H9 (cell line): ENCODE data around the gene MRPL27. TPM values are rescaled to one million over a fixed set of nuclear protein-coding genes. Genes with fewer than 3 reads are reported as not detected.
"Not testable (repeated sequence)": the region's sequence is repeated elsewhere in the genome, so short reads cannot be mapped to it uniquely, and the experiment has no call there.

Experiments used
- DNase-seq: peaks from one replicate; pipeline ENCODE4 v3.0.0-alpha.2; 2017
- H2AFZ ChIP-seq: one replicate; pipeline ENCODE4 v1.6.1; 2013; ENCODE audit warnings: mild to moderate bottlenecking, low read length, control low read depth, moderate library complexity
- H2AK5ac ChIP-seq: 2 replicates; pipeline ENCODE4 v1.6.1; 2013; ENCODE audit warnings: low read length, control low read depth, mixed read lengths; ENCODE audit not compliant: insufficient read length
- H2BK120ac ChIP-seq: one replicate; pipeline ENCODE4 v1.6.1; 2013; ENCODE audit warnings: low read depth, mild to moderate bottlenecking, low read length, control low read depth, inconsistent platforms; ENCODE audit not compliant: poor library complexity, severe bottlenecking
- H2BK12ac ChIP-seq: 2 replicates; pipeline ENCODE4 v1.6.1; 2013; ENCODE audit warnings: low read length, control low read depth, mixed read lengths, low read depth; ENCODE audit not compliant: insufficient read length
- H2BK15ac ChIP-seq: 2 replicates; pipeline ENCODE4 v1.6.1; 2013; ENCODE audit warnings: low read depth, low read length, control low read depth
- H2BK20ac ChIP-seq: one replicate; pipeline ENCODE4 v1.6.1; 2013; ENCODE audit warnings: low read depth, mild to moderate bottlenecking, low read length, control low read depth, inconsistent platforms; ENCODE audit not compliant: poor library complexity, severe bottlenecking
- H2BK5ac ChIP-seq: 2 replicates; pipeline ENCODE4 v1.6.1; 2013; ENCODE audit warnings: low read length, control low read depth, mixed read lengths; ENCODE audit not compliant: insufficient read length
- H3K14ac ChIP-seq: 2 replicates; pipeline ENCODE4 v1.6.1; 2013; ENCODE audit warnings: low read length, control low read depth; ENCODE audit not compliant: insufficient read depth
- H3K18ac ChIP-seq: 2 replicates; pipeline ENCODE4 v1.6.1; 2013; ENCODE audit warnings: low read depth, mild to moderate bottlenecking, mixed read lengths, low read length, control low read depth; ENCODE audit not compliant: insufficient read length
- H3K23ac ChIP-seq: 2 replicates; pipeline ENCODE4 v1.6.1; 2013; ENCODE audit warnings: low read length, control low read depth, mixed read lengths, low read depth; ENCODE audit not compliant: insufficient read length
- H3K23me2 ChIP-seq: 2 replicates; pipeline ENCODE4 v1.6.1; 2013; ENCODE audit warnings: low read depth, mild to moderate bottlenecking, mixed read lengths, low read length, control low read depth; ENCODE audit not compliant: insufficient read length, poor library complexity, severe bottlenecking
- H3K27ac ChIP-seq: 2 replicates; pipeline ENCODE4 v1.5.1; 2013; ENCODE audit warnings: low read length, control low read depth, mixed read lengths, low read depth; ENCODE audit not compliant: insufficient read length
- H3K27me3 ChIP-seq: 2 replicates; pipeline ENCODE4 v1.6.1; 2013; ENCODE audit warnings: low read length, control low read depth, inconsistent platforms; ENCODE audit not compliant: insufficient read depth
- H3K4ac ChIP-seq: 2 replicates; pipeline ENCODE4 v1.6.1; 2013; ENCODE audit warnings: low read depth, mild to moderate bottlenecking, control low read depth, inconsistent platforms, low read length, moderate library complexity
- H3K4me1 ChIP-seq: 2 replicates; pipeline ENCODE4 v1.6.1; 2013; ENCODE audit warnings: low read length, control low read depth, inconsistent platforms; ENCODE audit not compliant: insufficient read depth
- H3K4me2 ChIP-seq: 2 replicates; pipeline ENCODE4 v1.6.1; 2013; ENCODE audit warnings: low read length, control low read depth, mixed read lengths; ENCODE audit not compliant: insufficient read length, insufficient read depth
- H3K56ac ChIP-seq: 2 replicates; pipeline ENCODE4 v1.6.1; 2013; ENCODE audit warnings: low read depth, mild to moderate bottlenecking, mixed read lengths, low read length, control low read depth; ENCODE audit not compliant: insufficient read length
- H3K79me1 ChIP-seq: 2 replicates; pipeline ENCODE4 v1.6.1; 2013; ENCODE audit warnings: low read depth, mild to moderate bottlenecking, moderate library complexity, low read length, control low read depth, inconsistent platforms; ENCODE audit not compliant: insufficient read depth, poor library complexity, severe bottlenecking
- H3K79me2 ChIP-seq: 2 replicates; pipeline ENCODE4 v1.6.1; 2013; ENCODE audit warnings: low read length, control low read depth, inconsistent platforms; ENCODE audit not compliant: insufficient read depth
- H3K9ac ChIP-seq: 2 replicates; pipeline ENCODE4 v1.6.1; 2013; ENCODE audit warnings: low read length, control low read depth, mixed read lengths; ENCODE audit not compliant: insufficient read length; ENCODE audit errors: extremely low read depth
- H3K9me3 ChIP-seq: one replicate; pipeline ENCODE4 v1.6.1; 2013; ENCODE audit warnings: low read depth, low read length, inconsistent platforms; ENCODE audit not compliant: control insufficient read depth
- H3T11ph ChIP-seq: one replicate; pipeline ENCODE4 v1.6.1; 2013; ENCODE audit warnings: mild to moderate bottlenecking, low read length, control low read depth, inconsistent platforms
- H4K20me1 ChIP-seq: one replicate; pipeline ENCODE4 v1.6.1; 2013; ENCODE audit not compliant: control insufficient read depth, insufficient read length, insufficient read depth
- H4K5ac ChIP-seq: 2 replicates; pipeline ENCODE4 v1.6.1; 2013; ENCODE audit warnings: low read depth, mild to moderate bottlenecking, mixed read lengths, low read length, control low read depth; ENCODE audit not compliant: insufficient read length
- H4K8ac ChIP-seq: replicated peaks from 2 replicates; pipeline ENCODE4 v1.6.1; 2013; ENCODE audit warnings: low read length, control low read depth, mixed read lengths, low read depth; ENCODE audit not compliant: insufficient read length
- H4K91ac ChIP-seq: 2 replicates; pipeline ENCODE4 v1.6.1; 2013; ENCODE audit warnings: low read depth, mild to moderate bottlenecking, moderate library complexity, mixed read lengths, low read length, control low read depth; ENCODE audit not compliant: insufficient read length
- H3K27ac Mint-ChIP-seq, 3 experiments: 2 replicates in 2 of 3; 3 replicates in 1 of 3; pipeline ENCODE4 v1.8.0; 2020 to 2021; ENCODE audit warnings: mixed read lengths in 3 of 3, mild to moderate bottlenecking in 1 of 3, moderate library complexity in 1 of 3
- H3K27me3 Mint-ChIP-seq: 2 replicates; pipeline ENCODE4 v1.8.0; 2021; ENCODE audit warnings: low read depth, mild to moderate bottlenecking, moderate library complexity, mixed read lengths
- H3K36me3 Mint-ChIP-seq, 3 experiments: 2 replicates in 2 of 3; 3 replicates in 1 of 3; pipeline ENCODE4 v1.8.0; 2020 to 2021; ENCODE audit warnings: low read depth in 3 of 3, mixed read lengths in 3 of 3; ENCODE audit not compliant: insufficient read depth in 1 of 3
- H3K4me1 Mint-ChIP-seq, 2 experiments: 2 replicates each; pipeline ENCODE4 v1.8.0; 2020; ENCODE audit warnings: mixed read lengths in 2 of 2
- H3K4me3 Mint-ChIP-seq, 2 experiments: 2 replicates in 1 of 2; 3 replicates in 1 of 2; pipeline ENCODE4 v1.8.0; 2020 to 2021; ENCODE audit warnings: mild to moderate bottlenecking in 2 of 2, mixed read lengths in 2 of 2, moderate library complexity in 1 of 2
- H3K9me3 Mint-ChIP-seq, 2 experiments: 2 replicates in 1 of 2; 3 replicates in 1 of 2; pipeline ENCODE4 v1.8.0; 2020; ENCODE audit warnings: mild to moderate bottlenecking in 2 of 2, mixed read lengths in 2 of 2, moderate library complexity in 1 of 2
- CTCF ChIP-seq: fragments of 200-600 bp; sonication (generic); conservative IDR thresholded peaks from 3 replicates; pipeline ENCODE4 v1.8.0; 2021; ENCODE audit warnings: antibody characterized with exemption, mild to moderate bottlenecking
- WGBS: extraction: QIAGEN DNeasy Blood & Tissue Kit; methylation state at CpG from one replicate; pipeline ENCODE4 v1.1.7; 2013; ENCODE audit warnings: missing lambda C conversion rate, low lambda C conversion rate, mixed read lengths; ENCODE audit not compliant: insufficient read length; ENCODE audit errors: extremely low coverage; 5-methylcytosine and 5-hydroxymethylcytosine counted together
- total RNA-seq: library from RNA; stranded (reverse); gene quantifications from 2 replicates; pipeline ENCODE4 v1.2.1, GENCODE V29; 2021

The MRPL27 gene
- total RNA-seq, 1 experiment from 2014 or later, result 85.9 TPM

DNA sequence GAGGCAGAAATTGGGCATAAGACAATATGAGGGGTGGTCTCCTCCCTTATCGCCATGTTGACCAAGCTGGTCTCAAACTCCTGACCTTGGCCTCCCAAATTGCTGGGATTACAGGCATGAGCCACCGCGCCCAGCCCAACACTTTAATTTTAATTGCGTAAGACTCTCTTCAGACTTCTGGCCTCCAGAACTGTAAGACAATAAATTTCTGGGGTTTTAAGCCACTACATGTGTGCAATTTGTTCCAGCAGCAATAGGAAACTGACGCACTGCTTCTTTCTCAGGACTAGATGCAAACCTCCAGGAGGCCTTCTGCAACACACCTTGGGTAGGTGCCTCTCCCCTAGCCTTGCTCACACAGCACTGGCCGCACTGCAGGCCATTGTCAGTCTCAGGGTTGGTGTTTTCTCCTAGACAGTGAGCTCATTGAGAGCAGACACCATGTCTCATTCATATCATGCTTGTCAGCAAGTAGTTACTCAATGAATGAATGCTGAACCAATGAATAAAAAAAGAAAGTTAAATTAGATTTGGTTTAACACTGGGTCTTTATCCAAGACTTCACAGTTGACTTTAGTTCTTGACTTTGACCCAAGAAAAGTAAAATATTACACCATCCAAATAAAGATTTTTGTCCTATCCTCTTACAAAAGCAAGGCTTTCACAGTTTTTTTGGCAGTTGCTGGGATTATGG lies 47.6 kb upstream of the MRPL27 start:
- Mint-ChIP-seq H3K27ac (no peak overlapping the region), H3K4me3 (no peak overlapping the region), H3K36me3 (peaks cover 2 to 13% (median 4%) of the 10 kb centered on the region in 3 experiments; a peak in 6 of 7 replicates), H3K4me1 (peaks cover 5 to 9% of the 10 kb centered on the region in 2 experiments; a peak in 3 of 4 replicates), H3K9me3 (peaks cover 16 to 18% of the 10 kb centered on the region in 2 experiments), H3K27me3 (peaks cover 24% of the 10 kb centered on the region)
- Histone ChIP-seq H3K27ac (no peak overlapping the region), H3K4ac (no peak overlapping the region), H3K9ac (no peak overlapping the region), H3K18ac (no peak overlapping the region), H4K20me1 (no peaks in the 10 kb centered on the region), H3K27me3 (no peaks in the 10 kb centered on the region; the same call in 1 of the 2 replicates), H2AK5ac (no peak overlapping the region), H2AFZ (no peak overlapping the region), H3K23ac (no peak overlapping the region), H2BK5ac (no peak overlapping the region), H2BK15ac (no peak overlapping the region), H2BK120ac (no peak overlapping the region), H4K91ac (no peak overlapping the region), H2BK20ac (no peak overlapping the region), H3K4me2 (no peak overlapping the region), H2BK12ac (no peak overlapping the region), H3K79me2 (no peaks in the 10 kb centered on the region), H3K9me3 (no peaks in the 10 kb centered on the region), H4K5ac (no peak overlapping the region), H3T11ph (no peak overlapping the region), H3K79me1 (no peaks in the 10 kb centered on the region), H3K4me1 (no peaks in the 10 kb centered on the region), H4K8ac (no peak overlapping the region), H3K14ac (no peak overlapping the region), H3K23me2 (peaks cover 3% of the 10 kb centered on the region), H3K56ac (no peak overlapping the region)
- no peak for TF ChIP-seq CTCF
- no peak for DNase-seq
- no CpG with 5 or more reads among the region's 6 CpGs for WGBS

DNA sequence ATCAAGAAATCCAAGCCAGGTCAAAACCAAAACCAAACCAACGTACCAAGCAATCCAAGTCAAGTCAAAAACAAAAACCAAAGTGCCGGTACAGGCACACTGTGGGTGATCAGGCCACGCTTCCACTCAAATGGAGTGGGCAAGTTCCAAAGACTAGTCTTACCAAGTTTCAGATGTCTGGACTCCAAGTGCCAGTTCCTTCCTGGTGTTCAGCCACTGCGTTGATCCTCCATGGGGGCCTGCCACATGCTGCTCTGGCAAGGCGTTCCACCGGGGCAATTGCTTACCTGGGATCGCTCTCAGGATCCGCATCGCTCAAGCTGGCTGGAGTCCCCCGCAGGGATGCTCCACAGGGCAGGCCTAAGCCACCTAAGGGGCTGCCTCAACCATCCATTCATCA lies 46.6 kb upstream of the MRPL27 start:
- not testable (repeated sequence) for H2BK5ac ChIP-seq, H3K9me3 ChIP-seq, H4K5ac ChIP-seq, H3K14ac ChIP-seq, H3T11ph ChIP-seq, H3K79me2 ChIP-seq, H3K23me2 ChIP-seq, H3K23ac ChIP-seq, H2BK20ac ChIP-seq, H4K91ac ChIP-seq, H4K20me1 ChIP-seq, H3K56ac ChIP-seq, H2BK120ac ChIP-seq, DNase-seq, H3K4me1 ChIP-seq, H3K4me3 Mint-ChIP-seq, H3K4ac ChIP-seq, H3K4me1 Mint-ChIP-seq, H2AFZ ChIP-seq, H3K9ac ChIP-seq, H2AK5ac ChIP-seq, H4K8ac ChIP-seq, H2BK12ac ChIP-seq, H3K79me1 ChIP-seq, H3K27ac Mint-ChIP-seq, H2BK15ac ChIP-seq, H3K27me3 ChIP-seq, H3K27ac ChIP-seq, H3K18ac ChIP-seq, H3K4me2 ChIP-seq
- H3K36me3 Mint-ChIP-seq, result peaks cover 2 to 13% (median 4%) of the 10 kb centered on the region in 3 experiments; a peak in 6 of 7 replicates
- H3K27me3 Mint-ChIP-seq, result peaks cover 17% of the 10 kb centered on the region
- no CpG with 5 or more reads among the region's 10 CpGs for WGBS
- peaks cover 16 to 18% of the 10 kb centered on the region in 2 experiments for H3K9me3 Mint-ChIP-seq
